Measurements from ENCODE around the gene NOP10. TPM values are rescaled to one million over a fixed set of nuclear protein-coding genes. Genes with fewer than 3 reads are reported as not detected.

NOP10 gene
- total and polyA plus RNA-seq, 2 of the 13 experiments (the other 11 are each of a cell fraction or from before 2014, with no cell fraction given), result 239 to 369 TPM

- TF ChIP-seq ZBTB44 (CRISPR knock-in tag; IDR thresholded peaks at IDR 0.05) (no peak), HNRNPUL1 (IDR thresholded peaks at IDR 0.05; ENCODE audit: low read depth, low read length) (no peak), SATB2 (CRISPR knock-in tag; IDR thresholded peaks at IDR 0.05) (no peak), CEBPZ (IDR thresholded peaks at IDR 0.05; ENCODE audit: low read length) (no peak), RARG (CRISPR knock-in tag; IDR thresholded peaks at IDR 0.05; ENCODE audit: low read depth) (no peak), RCOR2 (CRISPR knock-in tag; IDR thresholded peaks at IDR 0.05) (no peak), ZNF326 (CRISPR knock-in tag; IDR thresholded peaks at IDR 0.05; ENCODE audit: borderline replicate concordance) (no peak), CBX2 (IDR thresholded peaks at IDR 0.05; ENCODE audit: low read depth, low read length) (no peak), CBX2 (CRISPR knock-in tag; IDR thresholded peaks at IDR 0.05; ENCODE audit: low read depth) (no peak), CEBPG (CRISPR knock-in tag; IDR thresholded peaks at IDR 0.05) (0 out of 2 replicates have a peak, but pooled peaks have one; percentile 15), ZGPAT (CRISPR knock-in tag; IDR thresholded peaks at IDR 0.05) (peak; percentile 86), PRDM4 (CRISPR knock-in tag; IDR thresholded peaks at IDR 0.05; ENCODE audit: borderline replicate concordance) (no peak), EED (CRISPR knock-in tag; IDR thresholded peaks at IDR 0.05) (peak; percentile 77; the same call in 1 of the 2 replicates), BRCA1 (CRISPR knock-in tag; IDR thresholded peaks at IDR 0.05) (no peak), PLRG1 (conservative IDR thresholded peaks at IDR 0.05) (no peak), SP2 (CRISPR knock-in tag; IDR thresholded peaks at IDR 0.05) (no peak), ZFP41 (CRISPR knock-in tag; IDR thresholded peaks at IDR 0.05; ENCODE audit: borderline replicate concordance) (no peak), GMEB2 (CRISPR knock-in tag; IDR thresholded peaks at IDR 0.05; ENCODE audit: low read depth) (no peak), ZEB1 (IDR thresholded peaks at IDR 0.05; ENCODE audit: insufficient replicate concordance, low read depth) (no peak)
Measured at GRCh38 chr15:34367101-34368081, 24.5 kb upstream of the NOP10 start, which contains the start of gene LPCAT4 (continued).
